GM12801 (cell line): ENCODE results near the gene IQGAP2.

Source experiments
- TF ChIP-seq, protein P1 (sequence below): IDR thresholded peaks from one replicate; pipeline ENCODE4 v1.5.1; 2011; ENCODE audit warnings: control low read depth; ENCODE audit not compliant: insufficient read length; ENCODE audit errors: extremely low read depth

IQGAP2 gene

DNA sequence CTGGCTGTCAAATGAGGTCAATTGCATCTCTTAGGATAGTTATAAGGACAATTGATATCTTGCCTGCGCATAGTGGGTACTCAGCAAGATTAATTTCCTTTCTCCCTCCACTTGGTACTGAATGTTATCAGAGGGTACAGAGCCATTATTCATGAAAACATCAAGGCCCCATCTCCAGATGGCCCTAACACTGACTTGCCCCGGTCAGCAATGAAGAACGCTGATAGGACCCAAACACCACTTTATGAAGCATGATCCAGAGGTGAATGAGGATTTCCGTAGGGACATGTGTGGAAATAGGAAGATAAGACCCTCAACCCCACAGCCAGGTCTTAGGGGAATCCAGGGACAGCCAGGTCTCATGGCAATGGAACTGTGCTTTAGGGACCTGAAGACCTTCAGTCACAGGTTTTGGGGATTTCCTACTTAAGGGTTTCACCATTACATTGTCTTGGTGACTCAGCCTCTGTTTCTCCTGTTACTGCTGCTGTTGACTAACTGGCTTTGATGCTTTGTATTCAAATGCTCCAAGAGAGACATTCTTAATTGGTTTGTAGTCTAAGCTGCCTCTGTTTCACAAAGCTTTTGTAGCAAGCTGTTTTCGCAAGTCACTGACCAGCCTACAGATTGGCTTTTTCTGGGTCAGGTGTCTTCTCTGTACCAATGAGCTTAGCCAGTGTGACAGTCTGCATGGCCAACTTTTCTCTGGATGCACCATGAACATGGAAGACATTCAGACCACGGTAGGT lies 35.3 kb upstream of the IQGAP2 start:
- TF ChIP-seq, protein P1, sequence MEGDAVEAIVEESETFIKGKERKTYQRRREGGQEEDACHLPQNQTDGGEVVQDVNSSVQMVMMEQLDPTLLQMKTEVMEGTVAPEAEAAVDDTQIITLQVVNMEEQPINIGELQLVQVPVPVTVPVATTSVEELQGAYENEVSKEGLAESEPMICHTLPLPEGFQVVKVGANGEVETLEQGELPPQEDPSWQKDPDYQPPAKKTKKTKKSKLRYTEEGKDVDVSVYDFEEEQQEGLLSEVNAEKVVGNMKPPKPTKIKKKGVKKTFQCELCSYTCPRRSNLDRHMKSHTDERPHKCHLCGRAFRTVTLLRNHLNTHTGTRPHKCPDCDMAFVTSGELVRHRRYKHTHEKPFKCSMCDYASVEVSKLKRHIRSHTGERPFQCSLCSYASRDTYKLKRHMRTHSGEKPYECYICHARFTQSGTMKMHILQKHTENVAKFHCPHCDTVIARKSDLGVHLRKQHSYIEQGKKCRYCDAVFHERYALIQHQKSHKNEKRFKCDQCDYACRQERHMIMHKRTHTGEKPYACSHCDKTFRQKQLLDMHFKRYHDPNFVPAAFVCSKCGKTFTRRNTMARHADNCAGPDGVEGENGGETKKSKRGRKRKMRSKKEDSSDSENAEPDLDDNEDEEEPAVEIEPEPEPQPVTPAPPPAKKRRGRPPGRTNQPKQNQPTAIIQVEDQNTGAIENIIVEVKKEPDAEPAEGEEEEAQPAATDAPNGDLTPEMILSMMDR: no peak

DNA sequence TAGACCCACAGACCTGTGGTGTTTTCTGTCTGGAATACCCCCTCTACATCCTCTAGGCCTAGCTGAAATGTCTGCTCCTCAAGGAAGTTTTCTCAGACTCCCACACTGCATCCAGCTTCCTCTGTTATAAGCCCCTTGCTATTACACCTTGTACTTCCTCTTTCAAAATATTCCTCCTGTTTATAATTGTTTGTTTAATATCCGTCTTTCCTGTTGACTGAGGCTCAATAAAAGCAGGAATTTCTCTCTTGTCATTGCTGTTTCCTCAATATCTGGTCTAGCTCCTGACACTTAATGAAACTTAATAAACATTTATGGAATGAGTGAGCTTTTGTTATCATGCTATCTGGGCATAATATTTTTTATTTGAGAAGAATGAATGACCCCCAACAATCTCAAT lies 34.1 kb upstream of the IQGAP2 start:
- TF ChIP-seq, protein P1: no peak

DNA sequence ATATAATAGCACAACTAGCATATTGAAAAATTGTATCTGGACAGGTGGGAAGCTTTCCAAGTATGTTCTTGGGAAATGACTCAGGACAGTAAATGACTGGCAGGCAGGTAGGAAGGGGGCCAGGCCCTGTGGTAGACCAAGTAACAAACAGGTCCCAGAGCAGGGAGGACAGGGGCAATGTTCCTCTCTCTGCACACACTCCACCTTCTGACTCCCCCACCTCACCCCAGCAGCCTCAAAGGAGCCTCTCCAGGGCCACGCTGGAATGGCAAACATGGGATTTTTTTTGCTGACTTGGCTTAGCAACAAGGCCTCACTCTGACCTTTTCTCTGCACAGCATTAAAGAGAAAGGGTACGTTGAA lies 31.1 kb upstream of the IQGAP2 start:
- TF ChIP-seq, protein P1: no peak

DNA sequence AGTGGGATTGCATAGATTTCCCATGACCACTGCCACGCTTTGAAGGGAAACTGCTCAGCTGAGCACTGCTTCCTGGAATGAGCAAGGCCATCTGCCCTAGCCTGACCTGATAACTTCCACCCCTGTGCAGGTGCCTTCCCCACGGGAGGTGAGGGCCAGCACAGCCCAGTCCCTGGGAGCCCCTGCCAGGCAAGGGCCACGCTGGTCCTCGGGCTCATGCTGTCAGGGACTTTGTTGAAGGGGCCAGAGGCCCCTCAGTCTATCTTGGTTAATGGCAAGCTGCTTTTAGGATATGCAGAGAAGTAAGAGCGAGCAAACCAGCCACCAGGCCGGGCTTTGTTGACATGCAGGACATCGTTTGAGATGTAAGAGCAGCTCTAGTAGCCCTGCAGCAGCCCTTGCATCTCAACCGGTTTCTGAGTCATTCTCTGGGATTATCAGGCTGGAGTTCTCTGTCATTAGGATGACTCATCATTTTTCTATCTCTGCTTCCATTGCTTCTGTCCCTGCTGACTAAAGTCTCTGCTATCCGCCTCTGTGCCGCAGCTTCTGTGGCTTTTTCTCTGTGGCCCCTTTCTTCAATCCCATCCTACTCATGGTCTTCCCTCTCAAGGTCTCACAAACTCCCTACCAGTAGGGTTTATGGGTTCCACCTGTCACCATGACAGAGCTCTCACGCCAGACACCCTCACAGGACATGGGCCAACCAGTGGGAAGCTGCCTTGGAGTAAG lies 30.6 kb upstream of the IQGAP2 start:
- TF ChIP-seq, protein P1: no peak

DNA sequence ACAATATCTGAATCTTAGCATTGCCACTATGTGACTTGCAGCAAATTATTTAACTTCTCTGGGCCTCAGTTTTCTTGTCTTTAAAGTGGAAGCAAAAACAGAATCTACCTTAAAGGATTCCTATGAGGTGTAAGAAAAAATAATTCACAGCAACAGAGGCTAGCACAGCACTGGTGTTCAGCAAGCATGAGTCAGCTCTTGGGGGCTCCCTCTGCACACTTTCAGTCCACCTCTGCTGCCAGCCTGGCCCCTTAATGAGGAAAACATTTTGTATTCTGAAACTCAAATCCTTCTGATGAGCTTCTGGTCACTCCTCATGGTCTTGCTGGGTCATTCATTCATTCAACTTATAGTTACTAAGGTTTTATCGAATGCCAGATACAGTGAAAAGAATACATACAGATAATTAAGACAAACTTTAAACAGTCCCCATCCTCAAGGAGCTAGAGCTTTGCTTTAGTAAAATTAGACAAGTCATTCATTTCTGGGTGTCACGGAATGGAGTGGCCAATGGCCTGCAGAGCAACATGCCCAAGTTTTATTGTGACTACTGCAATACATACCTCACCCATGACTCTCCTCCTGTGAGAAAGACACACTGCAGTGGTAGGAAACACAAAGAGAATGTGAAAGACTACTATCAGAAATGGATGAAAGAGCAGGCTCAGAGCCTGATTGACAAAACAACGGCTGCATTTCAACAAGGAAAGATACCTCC lies 26.8 kb upstream of the IQGAP2 start:
- TF ChIP-seq, protein P1: no peak

DNA sequence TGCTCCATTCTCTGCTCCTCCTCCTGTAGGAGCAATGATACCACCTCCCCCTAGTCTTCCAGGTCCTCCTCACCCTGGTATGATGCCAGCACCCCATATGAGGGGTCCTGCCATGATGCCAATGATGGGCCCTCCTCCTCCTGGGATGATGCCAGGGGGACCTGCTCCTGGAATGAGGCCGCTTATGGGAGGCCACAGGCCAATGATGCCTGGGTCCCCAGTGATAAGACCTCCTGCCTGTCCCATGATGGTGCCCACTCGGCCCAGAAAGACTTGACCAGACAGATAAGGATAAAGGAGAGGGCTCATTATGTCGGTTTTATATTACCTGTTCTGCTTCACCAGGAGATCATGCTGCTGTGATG lies 26.2 kb upstream of the IQGAP2 start:
- TF ChIP-seq, protein P1: no peak

DNA sequence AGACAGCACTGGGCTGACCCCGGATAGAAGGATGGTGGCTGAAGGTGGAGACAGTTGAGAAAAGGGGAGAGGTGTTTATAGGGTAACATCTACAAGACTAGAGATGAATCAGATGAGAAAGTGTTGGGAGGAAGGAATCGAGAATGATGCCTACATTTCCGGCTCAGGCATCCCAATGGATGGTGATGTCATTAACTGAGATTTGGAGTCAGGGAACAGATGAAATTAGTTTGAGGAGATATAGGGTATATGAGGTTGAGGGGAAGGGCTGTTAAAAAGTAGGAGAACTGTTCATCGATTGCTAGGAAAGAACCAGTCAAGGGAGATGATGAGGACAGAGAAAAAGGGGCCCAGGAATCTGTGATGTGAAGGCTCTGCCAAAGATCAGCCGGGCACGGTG lies 24.7 kb upstream of the IQGAP2 start:
- TF ChIP-seq, protein P1: no peak
